Measurements from ENCODE around the gene SP4.

DNA sequence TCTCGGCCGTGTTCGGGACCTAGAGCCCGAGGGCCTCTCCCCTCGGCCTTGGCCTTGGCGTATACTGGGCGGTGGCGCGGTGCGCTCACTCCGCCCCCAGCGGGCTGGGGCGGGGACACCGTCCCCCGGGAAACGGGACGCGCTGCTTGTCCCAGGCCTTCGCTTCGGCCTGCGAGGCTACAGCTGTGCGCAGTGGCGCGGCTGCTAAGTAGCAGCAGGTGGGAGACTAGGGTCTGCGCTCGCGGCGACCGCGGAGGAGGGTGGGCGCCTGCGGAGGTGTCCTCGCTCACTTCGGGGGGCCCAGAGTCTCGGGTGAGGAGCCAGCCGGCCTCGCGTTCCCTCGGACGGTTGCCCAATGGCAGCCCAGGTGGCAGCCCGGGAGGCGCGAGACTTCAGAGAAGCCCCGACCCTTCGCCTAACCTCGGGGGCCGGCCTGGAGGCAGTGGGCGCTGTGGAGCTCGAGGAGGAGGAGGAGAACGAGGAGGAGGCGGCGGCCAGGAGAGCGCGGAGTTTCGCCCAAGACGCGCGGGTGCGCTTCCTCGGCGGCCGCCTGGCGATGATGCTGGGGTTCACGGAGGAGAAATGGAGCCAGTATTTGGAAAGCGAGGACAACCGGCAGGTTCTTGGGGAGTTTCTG, 115.1 kb downstream of the SP4 start, which contains the start of gene DNAH11:
- TF ChIP-seq ELF4 (IDR thresholded peaks at IDR 0.05) (no peak), BHLHE40 (IDR thresholded peaks at IDR 0.05; ENCODE audit: borderline replicate concordance) (no peak), FOXA1 (IDR thresholded peaks at IDR 0.05) (no peak), FOXM1 (IDR thresholded peaks at IDR 0.05; ENCODE audit: borderline replicate concordance) (no peak), HDGF (IDR thresholded peaks at IDR 0.05; ENCODE audit: borderline replicate concordance) (no peak), CTBP1 (IDR thresholded peaks at IDR 0.05; ENCODE audit: borderline replicate concordance) (no peak)
